NK-92 (cell line): Measurements from ENCODE around the gene SLC5A11.
"Not testable (repeated sequence)": the region's sequence is repeated elsewhere in the genome, so short reads cannot be mapped to it uniquely, and the experiment has no call there.

Source experiments
- DNase-seq: peaks from one replicate; lab custom pipeline; 2025; ENCODE audit not compliant: unreplicated experiment; lab: John Stamatoyannopoulos, UW

Gene SLC5A11

DNA sequence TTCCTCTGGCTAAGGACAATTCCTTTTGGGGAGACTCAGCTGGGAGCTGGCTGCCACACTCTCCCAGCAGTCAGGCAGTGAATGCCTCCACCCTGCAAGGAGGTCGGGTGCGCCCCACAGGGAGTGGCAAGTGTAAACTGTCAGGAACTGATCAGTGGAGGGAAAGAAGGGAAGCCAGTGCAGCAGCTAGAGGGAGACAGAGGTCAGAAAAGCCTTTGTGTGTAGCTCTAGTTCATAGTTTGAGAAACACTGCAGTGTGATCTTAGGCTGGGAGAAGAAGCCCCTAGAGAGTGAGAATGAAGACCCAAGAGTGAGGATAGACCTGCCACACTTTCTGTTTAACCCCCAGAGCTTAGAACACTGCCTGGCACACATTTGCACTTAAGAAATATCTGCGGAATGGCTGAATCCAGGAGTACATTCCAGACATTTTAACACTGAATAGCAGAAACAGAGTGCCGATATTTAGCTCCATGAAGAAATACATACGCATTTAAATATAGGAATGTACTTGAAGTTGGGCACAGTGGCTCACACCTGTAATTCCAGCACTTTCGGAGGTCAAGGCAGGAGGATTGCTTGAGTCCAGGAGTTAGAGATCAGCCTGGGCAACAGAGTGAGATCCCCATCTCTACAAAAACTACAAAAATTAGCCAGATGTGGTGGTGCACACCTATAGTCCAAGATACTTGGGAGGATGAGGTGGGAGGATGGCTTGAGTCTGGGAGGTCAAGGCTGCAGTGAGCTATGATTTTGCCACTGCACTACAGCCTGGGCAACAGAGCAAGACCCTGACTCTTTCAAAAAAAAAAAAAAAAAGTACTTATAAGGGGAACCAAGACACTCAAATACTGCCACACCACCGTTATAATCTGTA lies 11.1 kb upstream of the SLC5A11 start:
- no peak for DNase-seq

GRCh38 chr16:24836836-24837235 lies 8.9 kb upstream of the SLC5A11 start:
- DNase-seq = no peak

GRCh38 chr16:24837969-24838368 lies 7.8 kb upstream of the SLC5A11 start:
- no peak for DNase-seq

GRCh38 chr16:24838554-24839266 lies 7.1 kb upstream of the SLC5A11 start:
- no peak for DNase-seq

GRCh38 chr16:24839347-24839972 lies 6.3 kb upstream of the SLC5A11 start:
- DNase-seq = no peak

DNA sequence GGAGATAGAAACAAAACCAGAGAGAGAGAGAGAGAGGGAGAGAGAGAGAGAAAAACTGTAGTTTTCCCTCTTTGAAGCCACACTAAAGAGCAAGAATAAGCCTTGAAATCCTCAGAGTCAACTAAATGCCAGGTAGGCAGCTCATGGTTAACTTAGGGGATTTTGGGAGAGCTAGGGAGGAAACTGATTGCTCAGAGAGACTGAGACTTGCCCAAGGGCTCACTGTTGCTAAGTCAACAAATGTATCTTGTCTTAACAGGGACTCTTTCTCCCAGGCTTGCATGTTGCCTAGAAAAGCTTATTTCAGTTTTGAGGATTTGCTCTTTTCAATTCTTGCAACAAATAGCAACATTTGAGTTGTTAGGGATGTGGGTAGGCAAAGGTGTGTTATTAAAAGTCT lies 4.5 kb upstream of the SLC5A11 start:
- no peak for DNase-seq

DNA sequence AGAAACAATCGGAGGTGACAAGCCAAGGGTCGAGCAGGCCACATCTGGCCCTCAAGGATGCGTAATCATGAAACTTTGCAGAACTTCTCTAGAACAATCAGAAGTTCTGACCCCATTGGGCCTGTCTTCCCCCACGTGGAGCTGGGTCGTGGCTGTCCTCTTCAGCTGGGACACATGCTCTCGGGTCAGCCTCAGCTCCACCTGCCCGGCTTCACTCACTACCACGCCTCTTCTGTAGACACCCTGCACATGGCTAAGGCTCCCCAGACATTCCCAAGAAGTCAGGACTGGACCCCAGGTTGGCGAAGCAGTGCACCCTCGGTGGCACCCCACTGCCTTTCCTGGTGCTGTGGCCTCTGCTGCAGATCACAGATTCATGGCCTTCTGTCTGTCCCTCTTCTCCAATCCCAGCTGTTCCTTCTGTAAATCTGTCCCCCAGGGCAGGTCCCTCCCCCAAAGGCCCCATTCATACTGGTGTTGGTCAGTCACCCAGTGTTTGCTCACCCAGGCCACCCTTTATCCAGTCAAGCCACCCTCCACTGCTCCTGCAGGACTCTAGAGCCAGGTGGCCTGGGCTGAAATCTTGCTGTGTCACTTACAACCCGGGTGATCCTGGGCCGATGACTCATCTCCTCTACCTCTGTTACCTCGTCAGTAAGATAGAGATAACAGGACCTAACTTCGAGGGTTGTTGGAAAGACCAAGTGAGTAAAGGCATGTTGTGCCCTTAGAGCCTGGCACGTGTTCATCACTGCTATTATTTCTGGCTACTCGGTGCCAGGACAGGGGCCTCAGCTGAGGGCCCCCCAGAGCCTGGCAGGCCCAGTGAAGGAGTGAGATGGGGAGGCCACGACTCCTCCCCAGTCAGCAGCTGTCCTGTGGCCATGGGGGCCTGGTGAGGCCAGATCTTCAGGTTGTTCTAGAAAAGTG lies 1.4 kb upstream of the SLC5A11 start:
- no peak for DNase-seq

GRCh38 chr16:24845031-24845365 lies 765 bp upstream of the SLC5A11 start:
- DNase-seq = not testable (repeated sequence)

DNA sequence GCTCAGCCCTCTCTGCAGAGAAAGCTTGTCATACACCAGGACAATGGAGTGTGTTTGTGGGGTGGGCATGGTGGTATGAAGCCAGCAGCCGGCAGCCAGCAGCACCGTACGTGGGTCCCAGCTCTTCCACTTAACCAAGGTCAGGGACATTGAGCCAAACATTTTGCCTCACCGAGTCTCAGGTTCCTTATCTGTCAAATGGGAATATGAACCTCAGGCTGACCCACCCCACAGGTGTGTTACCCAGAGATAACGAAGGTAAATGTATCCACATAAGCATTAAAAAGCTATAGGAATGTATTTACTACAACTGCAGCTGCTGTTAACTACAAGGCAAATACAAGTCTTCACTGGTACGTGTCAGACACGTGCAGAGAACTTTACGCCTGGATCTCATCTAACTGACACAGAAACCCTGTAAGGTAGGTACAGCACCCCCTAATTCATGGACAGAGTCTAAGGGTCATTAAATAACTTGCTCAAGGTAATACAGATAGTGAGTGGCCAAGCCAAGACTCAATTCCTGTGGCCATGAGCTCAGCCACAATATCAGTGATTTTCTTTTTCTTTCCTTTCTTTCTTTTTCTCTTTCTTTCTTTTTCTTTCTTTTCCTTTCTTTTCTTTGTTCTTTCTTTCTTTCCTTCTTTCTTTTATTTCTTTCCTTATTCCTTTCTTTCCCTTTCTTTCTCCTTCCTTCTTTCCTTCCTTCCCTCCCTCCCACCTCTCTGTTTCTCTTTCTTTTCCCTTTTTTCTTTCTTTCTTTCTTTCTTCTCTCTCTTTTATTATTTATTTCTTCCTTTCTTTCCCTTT lies 990 bp downstream of the SLC5A11 start:
- no peak for DNase-seq

- no peak for DNase-seq
These were observed 1.5 kb downstream of the SLC5A11 start for GRCh38 chr16:24847358-24847664.

DNA sequence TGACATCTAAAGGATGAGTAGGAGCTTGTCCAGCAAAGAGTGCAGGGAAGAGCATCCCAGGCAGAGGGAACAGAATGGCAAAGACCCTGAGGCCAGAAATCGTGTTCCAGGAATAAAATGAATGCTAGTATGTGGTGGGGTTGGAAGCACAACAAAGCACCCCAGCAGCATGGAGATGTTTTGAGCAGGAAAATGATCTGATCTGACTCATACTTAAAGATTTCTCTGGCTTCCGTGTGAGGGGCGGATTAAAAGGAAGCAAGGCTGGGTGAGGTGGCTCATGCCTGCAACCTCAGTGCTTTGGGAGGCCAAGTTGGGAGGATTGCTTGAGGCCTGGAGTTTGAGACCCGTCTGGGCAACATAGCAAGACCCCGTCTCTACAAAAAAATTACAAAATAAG lies 2.3 kb downstream of the SLC5A11 start:
- no peak for DNase-seq

- no peak for DNase-seq
These were observed 3.9 kb downstream of the SLC5A11 start for GRCh38 chr16:24849641-24850040.

DNA sequence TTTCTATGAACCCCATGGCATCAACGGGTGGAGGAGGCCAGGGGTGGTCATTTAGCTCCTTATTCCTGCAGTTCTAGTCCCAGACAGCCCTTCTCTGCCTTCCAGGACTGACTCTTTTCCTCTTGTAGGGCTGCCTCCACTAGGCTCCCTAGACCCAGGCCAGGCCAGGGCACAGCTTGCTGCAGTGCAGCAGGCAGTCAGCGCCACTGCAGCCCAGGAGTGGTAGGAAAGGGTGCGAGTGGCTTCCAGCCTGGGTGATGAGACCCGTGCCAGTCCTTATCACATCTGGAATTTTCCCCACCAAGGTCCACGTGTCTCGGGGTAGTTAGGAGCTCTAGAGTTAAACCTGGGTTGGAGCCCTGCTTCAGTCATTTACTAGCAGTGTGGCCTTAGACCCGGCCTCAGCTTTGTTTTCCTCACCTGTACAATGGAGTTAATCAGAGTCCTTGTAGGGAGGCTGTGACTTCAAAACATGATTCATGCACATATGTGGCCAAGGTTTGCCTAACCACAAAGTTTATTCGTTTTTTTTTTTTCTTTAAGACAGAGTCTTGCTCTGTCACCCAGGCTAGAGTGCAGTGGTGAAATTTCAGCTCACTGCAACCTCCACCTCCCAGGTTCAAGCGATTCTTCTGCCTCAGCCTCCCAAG lies 4.7 kb downstream of the SLC5A11 start:
- DNase-seq = no peak

GRCh38 chr16:24851700-24852099 lies 5.9 kb downstream of the SLC5A11 start:
- no peak for DNase-seq

- DNase-seq = no peak
These were observed 6.5 kb downstream of the SLC5A11 start for GRCh38 chr16:24852281-24852721.

- DNase-seq = no peak
These were observed 7.5 kb downstream of the SLC5A11 start for GRCh38 chr16:24853169-24853824.

DNA sequence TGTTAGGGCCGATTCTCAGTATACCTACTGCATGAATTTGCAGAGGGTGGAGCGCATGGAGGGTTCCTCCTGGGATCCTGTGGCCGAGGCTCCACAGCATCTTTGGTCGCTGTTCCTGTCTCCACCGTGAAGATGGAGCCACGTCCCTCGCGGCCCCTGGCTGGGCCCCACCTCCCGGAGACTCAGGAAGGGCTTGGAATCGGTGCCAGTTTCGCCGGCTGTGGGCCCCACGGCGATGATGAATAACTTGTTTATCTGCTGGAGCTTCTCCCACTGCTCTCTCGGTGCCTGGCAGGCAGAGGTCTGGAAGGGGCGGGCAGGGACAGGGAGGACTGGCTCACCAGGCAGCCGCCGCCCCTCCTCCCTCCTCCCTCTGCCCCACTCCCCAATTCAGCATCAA lies 8.1 kb downstream of the SLC5A11 start:
- DNase-seq = no peak

DNA sequence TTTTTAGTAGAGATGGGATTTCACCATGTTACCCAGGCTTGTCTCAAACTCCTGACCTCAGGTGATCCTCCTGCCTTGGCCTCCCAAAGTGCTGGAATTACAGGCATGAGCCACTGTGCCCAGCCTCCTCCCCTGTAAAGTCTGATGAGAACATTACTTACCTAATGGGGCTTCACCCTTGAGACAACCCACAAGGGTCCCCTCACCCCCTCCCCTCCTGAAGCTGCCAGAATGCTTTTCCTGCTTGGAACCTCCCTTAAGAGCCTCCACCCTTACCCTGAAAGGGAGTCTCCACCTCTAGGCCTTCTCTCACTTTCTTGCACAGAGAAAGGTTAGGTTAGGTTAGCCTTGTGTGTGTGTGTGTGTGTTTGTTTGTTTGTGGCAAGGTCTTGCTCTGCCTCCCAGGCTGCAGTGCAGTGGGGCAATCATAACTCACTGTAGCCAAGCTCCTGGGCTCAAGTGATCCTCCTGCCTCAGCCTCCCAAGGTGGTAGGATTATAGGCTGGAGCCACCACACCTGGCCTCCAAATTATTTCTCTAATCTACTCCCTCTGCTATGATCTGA lies 8.9 kb downstream of the SLC5A11 start:
- DNase-seq = no peak

GRCh38 chr16:24855678-24856077 lies 9.9 kb downstream of the SLC5A11 start:
- DNase-seq = no peak
